NB4 (cell line): Measurements from ENCODE around the gene COL1A1.

ENCODE experiments used
- CTCF ChIP-seq: IDR thresholded peaks from one replicate; pipeline ENCODE4 v1.5.1; 2012; ENCODE audit warnings: low read depth, low read length
- MYC ChIP-seq: IDR thresholded peaks from 2 replicates; pipeline ENCODE4 v1.6.1; 2011; ENCODE audit warnings: low read depth, low read length
- POLR2A ChIP-seq: IDR thresholded peaks from 2 replicates; pipeline ENCODE4 v1.6.1; 2011; ENCODE audit warnings: mild to moderate bottlenecking; ENCODE audit not compliant: insufficient read length; ENCODE audit errors: extremely low read depth

DNA sequence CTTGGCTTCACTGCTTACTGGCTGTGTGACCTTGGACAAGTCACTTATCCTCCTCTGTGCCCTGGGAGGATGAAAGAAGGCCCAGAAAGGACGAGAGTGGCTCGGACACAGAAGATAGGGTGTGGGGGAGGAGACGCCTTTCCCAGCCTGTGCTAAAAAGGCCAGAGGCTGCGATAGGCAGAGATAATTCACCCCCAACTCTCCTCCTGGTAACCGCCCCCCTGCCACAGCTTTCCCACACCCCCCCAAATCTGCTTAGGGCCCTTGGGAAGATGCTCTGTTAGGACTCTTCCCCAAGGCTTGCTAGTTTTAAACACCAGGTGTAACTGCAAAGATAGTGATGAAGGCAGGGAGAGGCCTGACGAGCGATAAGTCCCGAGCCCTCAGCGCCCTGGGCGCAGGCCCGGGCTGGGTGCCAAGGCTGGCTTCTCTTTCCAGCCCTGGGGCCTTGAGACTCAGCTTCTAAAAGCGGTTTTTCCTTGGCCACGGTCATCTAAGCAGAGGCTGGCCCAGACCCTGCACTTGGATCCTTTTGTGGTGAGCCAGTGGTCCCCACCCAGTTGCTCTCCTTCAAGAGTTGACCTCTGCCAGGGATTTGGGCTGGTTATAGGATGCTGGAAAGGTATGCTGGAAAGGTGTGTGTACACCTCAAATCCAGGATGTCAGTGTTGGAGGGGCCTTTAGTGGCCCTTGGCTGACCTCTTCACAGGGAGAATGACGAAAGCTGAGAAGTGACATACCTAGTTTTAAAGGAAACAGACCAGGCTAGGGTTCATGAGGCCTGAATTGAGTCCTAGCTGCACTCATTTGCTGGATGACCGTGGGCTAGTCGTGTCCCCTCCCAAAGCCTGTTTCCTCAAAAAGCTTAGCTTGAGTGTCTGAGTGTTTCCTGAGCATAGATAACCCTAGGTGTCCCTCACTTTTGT lies 47.5 kb downstream of the COL1A1 start:
- TF ChIP-seq CTCF: no peak
- TF ChIP-seq MYC: no peak
- TF ChIP-seq POLR2A: no peak
